A549 (cell line): ENCODE results near the gene SND1. TPM values are rescaled to one million over a fixed set of nuclear protein-coding genes. Genes with fewer than 3 reads are reported as not detected.

Experiments
- ATAC-seq, 2 experiments: fragments of 200-7000 bp in 1 of 2; fragments of >200 bp in 1 of 2; cut with Nextera tagmentation in 1 of 2; cut with Tn5 transposase in 1 of 2; 3 replicates each; pipeline versions ENCODE4 v1.8.0 to v1.9.1; 2018 to 2020; ENCODE audit warnings: mild to moderate bottlenecking in 1 of 2, moderate library complexity in 1 of 2
- CTCF ChIA-PET: fragments of 300-600 bp; sonication (Branson Sonifier 250); formaldehyde crosslinking; extraction: SDS; loops from one replicate; lab custom pipeline; 2021; ENCODE audit warnings: antibody characterized with exemption, inconsistent platforms; lab: Yijun Ruan, JAX
- POLR2A ChIA-PET: fragments of 350-600 bp; formaldehyde crosslinking; extraction: SDS; loops from one replicate; lab custom pipeline; 2021; ENCODE audit warnings: antibody characterized with exemption, inconsistent platforms; lab: Yijun Ruan, JAX
- DNase-seq, 2 experiments: peaks; one replicate each; pipeline versions ENCODE4 v3.0.0 to v3.0.0-alpha.2; 2011 to 2016; ENCODE audit warnings: low read depth in 1 of 2, low spot score in 1 of 2
- FAIRE-seq: peaks from 2 replicates; lab custom pipeline; 2011; peaks lifted over from hg19 to GRCh38; lab: Jason Lieb, UNC
- H3K27ac ChIP-seq, 2 experiments: fragments of >200 bp; sonication (Bioruptor Twin); formaldehyde crosslinking; 3 replicates each; pipeline ENCODE4 v1.5.1; 2016 to 2017
- H3K4me1 ChIP-seq: fragments of >200 bp; sonication (Bioruptor Twin); formaldehyde crosslinking; 3 replicates; pipeline ENCODE4 v1.6.1; 2016
- H3K4me2 ChIP-seq: fragments of >200 bp; sonication (Bioruptor Twin); formaldehyde crosslinking; 3 replicates; pipeline ENCODE4 v1.6.1; 2016
- H3K4me3 ChIP-seq: fragments of >200 bp; sonication (Bioruptor Twin); formaldehyde crosslinking; 3 replicates; pipeline ENCODE4 v1.5.1; 2016
- H3K9me3 ChIP-seq: fragments of >200 bp; sonication (Bioruptor Twin); formaldehyde crosslinking; 3 replicates; pipeline ENCODE4 v1.6.1; 2016
- BCL3 ChIP-seq: fragments of >200 bp; sonication (Bioruptor Twin); formaldehyde crosslinking; IDR thresholded peaks from 3 replicates; pipeline ENCODE4 v1.6.1; 2016
- BHLHE40 ChIP-seq: IDR thresholded peaks from 2 replicates; pipeline ENCODE4 v1.6.1; 2012; ENCODE audit warnings: low read depth, low read length, inconsistent platforms
- CEBPB ChIP-seq, 2 experiments: fragments of >200 bp in 1 of 2; sonication (Bioruptor Twin) in 1 of 2; formaldehyde crosslinking in 1 of 2; IDR thresholded peaks; 2 replicates each; pipeline ENCODE4 v1.6.1; 2012 to 2016
- CHD2 ChIP-seq: fragments of 150-350 bp; IDR thresholded peaks from 2 replicates; pipeline ENCODE4 v1.6.1; 2014; ENCODE audit warnings: low read length; ENCODE audit not compliant: partially characterized antibody
- EHF ChIP-seq: fragments of 250-450 bp; sonication (Bioruptor Pico); IDR thresholded peaks from 2 replicates; pipeline ENCODE4 v1.5.0; 2020; ENCODE audit warnings: mild to moderate bottlenecking
- EP300 ChIP-seq, 2 experiments: fragments of >200 bp; sonication (Bioruptor Twin); formaldehyde crosslinking; IDR thresholded peaks; 2 replicates in 1 of 2; 3 replicates in 1 of 2; pipeline ENCODE4 v1.6.1; 2016 to 2017
- ESRRA ChIP-seq: fragments of 150-350 bp; IDR thresholded peaks from 2 replicates; pipeline ENCODE4 v1.6.1; 2014; ENCODE audit warnings: mild to moderate bottlenecking, low read length, borderline replicate concordance
- FOSB ChIP-seq: fragments of 250-450 bp; sonication (Bioruptor Pico); IDR thresholded peaks from 2 replicates; pipeline ENCODE4 v1.5.0; 2020; ENCODE audit warnings: mild to moderate bottlenecking, moderate library complexity
- HMGXB4 ChIP-seq: fragments of 250-450 bp; sonication (Bioruptor Pico); IDR thresholded peaks from 2 replicates; pipeline ENCODE4 v1.5.0; 2021; ENCODE audit warnings: mild to moderate bottlenecking, moderate library complexity, borderline replicate concordance
- JUN ChIP-seq, 2 experiments: fragments of >200 bp; sonication (Bioruptor Twin); formaldehyde crosslinking; IDR thresholded peaks; 2 replicates in 1 of 2; 3 replicates in 1 of 2; pipeline ENCODE4 v1.6.1; 2016 to 2017
- MAZ ChIP-seq: fragments of 150-350 bp; IDR thresholded peaks from 2 replicates; pipeline ENCODE4 v1.6.1; 2014; ENCODE audit warnings: antibody characterized with exemption, low read depth, low read length, borderline replicate concordance
- MYC ChIP-seq: IDR thresholded peaks from 2 replicates; pipeline ENCODE4 v1.6.1; 2012; ENCODE audit warnings: mild to moderate bottlenecking, inconsistent platforms, low read length, improper control_type of control experiment, borderline replicate concordance
- NFE2L2 ChIP-seq: fragments of 150-350 bp; conservative IDR thresholded peaks from 2 replicates; pipeline ENCODE4 v1.6.1; 2014; ENCODE audit warnings: low read length
- NR3C1 ChIP-seq: fragments of >200 bp; sonication (Bioruptor Twin); formaldehyde crosslinking; IDR thresholded peaks from 3 replicates; pipeline ENCODE4 v1.6.1; 2017
- PBX3 ChIP-seq: IDR thresholded peaks from 2 replicates; pipeline ENCODE4 v1.6.1; 2012
- PHF8 ChIP-seq: fragments of 200-600 bp; sonication (generic); IDR thresholded peaks from 2 replicates; pipeline ENCODE4 v1.6.1; 2016; ENCODE audit warnings: low read depth, mild to moderate bottlenecking, antibody characterized with exemption, moderate library complexity, borderline replicate concordance
- POLR2AphosphoS2 ChIP-seq: conservative IDR thresholded peaks from 2 replicates; pipeline ENCODE4 v1.6.1; 2012; ENCODE audit warnings: low read length, improper control_type of control experiment, inconsistent platforms
- REST ChIP-seq: fragments of 200-600 bp; sonication (generic); IDR thresholded peaks from 2 replicates; pipeline ENCODE4 v1.6.1; 2016; ENCODE audit warnings: antibody characterized with exemption, mild to moderate bottlenecking, moderate library complexity
- RNF2 ChIP-seq: fragments of 200-600 bp; sonication (generic); IDR thresholded peaks from 2 replicates; pipeline ENCODE4 v1.6.1; 2016; ENCODE audit warnings: low read depth, mild to moderate bottlenecking, antibody characterized with exemption, moderate library complexity, borderline replicate concordance
- USF2 ChIP-seq: fragments of 450-650 bp; IDR thresholded peaks from 2 replicates; pipeline ENCODE4 v1.6.1; 2014; ENCODE audit warnings: antibody characterized with exemption
- ZC3H11A ChIP-seq: fragments of 450-650 bp; IDR thresholded peaks from 2 replicates; pipeline ENCODE4 v1.6.1; 2014; ENCODE audit warnings: antibody characterized with exemption, mild to moderate bottlenecking
- WGBS: methylation state at CpG from one replicate; pipeline ENCODE4 v1.1.6; 2017; ENCODE audit errors: missing lambda C conversion rate; 5-methylcytosine and 5-hydroxymethylcytosine counted together
- polyA plus RNA-seq, 4 experiments: library from polyadenylated mRNA; depleted of rRNA in 3 of 4; stranded (reverse); fragments of >200 nt; fragmentation: RNase III in 1 of 4; extraction: RNeasy Plus Mini Kit Qiagen cat#74134 plus additional on column Dnase treatment in 1 of 4; gene quantifications; 2 replicates in 3 of 4; 3 replicates in 1 of 4; pipeline ENCODE4 v1.2.3, GENCODE V29; 2011 to 2017

SND1 gene
- polyA plus RNA-seq, 2 of the 4 experiments (the other 2 are of a cell fraction): 102 to 138 TPM

GRCh38 chr7:127890726-127891125 is 238.7 kb downstream of the SND1 start:
- FAIRE-seq: no peak
- TF ChIP-seq ZC3H11A (no peak), POLR2AphosphoS2 (no peak), RNF2 (no peak), PHF8 (no peak), BCL3 (no peak), MYC (no peak), MAZ (no peak)
- CTCF ChIA-PET: no interaction called here
- Histone ChIP-seq H3K27ac (no peak overlapping the region), H3K4me3 (no peak overlapping the region), H3K4me1 (peaks cover 1% of the 10 kb centered on the region; the same call in 1 of the 3 replicates), H3K4me2 (no peak overlapping the region), H3K9me3 (no peaks in the 10 kb centered on the region)
- POLR2A ChIA-PET: no interaction called here
- 92% methylated on average over 2 of the region's 2 CpGs for WGBS
- DNase-seq: no peak
- no peak for ATAC-seq

GRCh38 chr7:127891144-127891543 is 239.2 kb downstream of the SND1 start:
- ChIA-PET POLR2A (no interaction called here), CTCF (no interaction called here)
- ATAC-seq (no peak), FAIRE-seq (no peak), DNase-seq (no peak)
- Histone ChIP-seq H3K4me1 (no peaks in the 10 kb centered on the region), H3K9me3 (no peaks in the 10 kb centered on the region), H3K4me2 (no peak overlapping the region), H3K27ac (no peak overlapping the region), H3K4me3 (no peak overlapping the region)
- 92% methylated on average over 4 of the region's 4 CpGs for WGBS
- TF ChIP-seq USF2: no peak
- no peak for TF ChIP-seq MAZ
- TF ChIP-seq BHLHE40: no peak
- no peak for TF ChIP-seq HMGXB4 (CRISPR knock-in tag)
- TF ChIP-seq ESRRA: no peak
- no peak for TF ChIP-seq PBX3
- TF ChIP-seq EP300 (IDR thresholded peaks at IDR 0.05): no peak
- no peak for TF ChIP-seq JUN (IDR thresholded peaks at IDR 0.05)
- no peak for TF ChIP-seq CEBPB (IDR thresholded peaks at IDR 0.05)
- no peak for TF ChIP-seq REST
- TF ChIP-seq ZC3H11A: no peak
- no peak for TF ChIP-seq NFE2L2
- TF ChIP-seq NR3C1: no peak
- no peak for TF ChIP-seq EHF
- TF ChIP-seq RNF2: no peak
- TF ChIP-seq CHD2: no peak
- no peak for TF ChIP-seq FOSB
- TF ChIP-seq PHF8: no peak
